NCI-H1694 (cell line): ENCODE data around the gene ARHGEF3.
"Not testable (repeated sequence)": the region's sequence is repeated elsewhere in the genome, so short reads cannot be mapped to it uniquely, and the experiment has no call there.

Experiments used
- DNase-seq: peaks from one replicate; lab custom pipeline; 2025; lab: John Stamatoyannopoulos, UW

ARHGEF3 gene

GRCh38 chr3:56772952-56773938 is 28.5 kb downstream of the ARHGEF3 start:
- no peak for DNase-seq

- DNase-seq: no peak
These were observed 30.4 kb downstream of the ARHGEF3 start for GRCh38 chr3:56771376-56771775.

GRCh38 chr3:56769116-56769707 is 32.5 kb downstream of the ARHGEF3 start:
- DNase-seq: no peak

- DNase-seq: no peak
These were observed 36.7 kb downstream of the ARHGEF3 start for GRCh38 chr3:56764904-56765547.

GRCh38 chr3:56764184-56764583 is 37.6 kb downstream of the ARHGEF3 start:
- DNase-seq: no peak

- DNase-seq: no peak
These were observed 38.5 kb downstream of the ARHGEF3 start for GRCh38 chr3:56763233-56763632.

GRCh38 chr3:56762718-56763117 is 39.0 kb downstream of the ARHGEF3 start:
- DNase-seq: no peak

- DNase-seq: no peak
These were observed 39.7 kb downstream of the ARHGEF3 start for GRCh38 chr3:56761887-56762651.

- DNase-seq: no peak
These were observed 40.7 kb downstream of the ARHGEF3 start for GRCh38 chr3:56761023-56761422.

- no peak for DNase-seq
These were observed 42.2 kb downstream of the ARHGEF3 start for GRCh38 chr3:56759532-56759931.

- DNase-seq: no peak
These were observed 43.2 kb downstream of the ARHGEF3 start for GRCh38 chr3:56758539-56758981.

GRCh38 chr3:56758042-56758441 is 43.7 kb downstream of the ARHGEF3 start:
- DNase-seq: not testable (repeated sequence)

- DNase-seq: no peak
These were observed 46.9 kb downstream of the ARHGEF3 start for GRCh38 chr3:56754741-56755417.

GRCh38 chr3:56753206-56753820 is 48.4 kb downstream of the ARHGEF3 start:
- no peak for DNase-seq

GRCh38 chr3:56751056-56751707 is 50.6 kb downstream of the ARHGEF3 start:
- no peak for DNase-seq

- no peak for DNase-seq
These were observed 53.0 kb downstream of the ARHGEF3 start for GRCh38 chr3:56748663-56749231.

- no peak for DNase-seq
These were observed 54.6 kb downstream of the ARHGEF3 start for GRCh38 chr3:56747150-56747549.

GRCh38 chr3:56744016-56744415 is 57.7 kb downstream of the ARHGEF3 start:
- no peak for DNase-seq

GRCh38 chr3:56742887-56743286 is 58.9 kb downstream of the ARHGEF3 start:
- no peak for DNase-seq

GRCh38 chr3:56739036-56739435 is 62.7 kb downstream of the ARHGEF3 start:
- DNase-seq: no peak
